ENCODE measurements around the gene ERGIC2. TPM values are rescaled to one million over a fixed set of nuclear protein-coding genes. Genes with fewer than 3 reads are reported as not detected.

Gene ERGIC2
- total RNA-seq, 1 experiment from 2014 or later = 69.8 TPM

- Histone ChIP-seq H3K79me1 (ENCODE audit: insufficient read depth, low read depth, low read length, poor library complexity, severe bottlenecking) (no peaks in the 10 kb centered on the region), H3K56ac (ENCODE audit: insufficient read length, low read depth, low read length) (no peak overlapping the region), H3K9ac (ENCODE audit: extremely low read depth, insufficient read length, low read length) (no peak overlapping the region), H3K23ac (ENCODE audit: insufficient read length, low read depth, low read length) (no peak overlapping the region), H3K23me2 (ENCODE audit: insufficient read length, low read depth, low read length, poor library complexity, severe bottlenecking) (no peaks in the 10 kb centered on the region), H4K20me1 (ENCODE audit: control insufficient read depth, insufficient read depth, insufficient read length) (no peaks in the 10 kb centered on the region), H2BK120ac (ENCODE audit: low read depth, low read length, poor library complexity, severe bottlenecking) (no peak overlapping the region), H3K4me1 (ENCODE audit: insufficient read depth, low read length) (no peaks in the 10 kb centered on the region), H2BK15ac (ENCODE audit: low read depth, low read length) (no peak overlapping the region), H4K5ac (ENCODE audit: insufficient read length, low read depth, low read length) (no peak overlapping the region), H2AK5ac (ENCODE audit: insufficient read length, low read length) (no peak overlapping the region), H2AFZ (ENCODE audit: low read length) (no peak overlapping the region), H4K91ac (ENCODE audit: insufficient read length, low read depth, low read length) (no peak overlapping the region), H3K27ac (ENCODE audit: insufficient read length, low read depth, low read length) (no peak overlapping the region), H3K18ac (ENCODE audit: insufficient read length, low read depth, low read length) (no peak overlapping the region), H2BK5ac (ENCODE audit: insufficient read length, low read length) (no peak overlapping the region), H2BK20ac (ENCODE audit: low read depth, low read length, poor library complexity, severe bottlenecking) (no peak overlapping the region), H2BK12ac (ENCODE audit: insufficient read length, low read depth, low read length) (no peak overlapping the region), H3K27me3 (ENCODE audit: insufficient read depth, low read length) (no peaks in the 10 kb centered on the region), H3K4me2 (ENCODE audit: insufficient read depth, insufficient read length, low read length) (no peak overlapping the region), H3K14ac (ENCODE audit: insufficient read depth, low read length) (no peak overlapping the region), H3T11ph (ENCODE audit: low read length) (no peak overlapping the region), H3K79me2 (ENCODE audit: insufficient read depth, low read length) (no peaks in the 10 kb centered on the region), H3K9me3 (ENCODE audit: control insufficient read depth, low read depth, low read length) (no peaks in the 10 kb centered on the region), H3K4ac (ENCODE audit: low read depth, low read length) (no peak overlapping the region), H4K8ac (replicated peaks; ENCODE audit: insufficient read length, low read depth, low read length) (no peak overlapping the region)
- H3K4me3 Mint-ChIP-seq = no peak overlapping the region
- H3K4me1 Mint-ChIP-seq = peaks cover 10 to 11% of the 10 kb centered on the region in 2 experiments
- H3K9me3 Mint-ChIP-seq = peaks cover 13 to 14% of the 10 kb centered on the region in 2 experiments
- H3K27ac Mint-ChIP-seq = no peak overlapping the region
- no CpG with 5 or more reads among the region's 4 CpGs for WGBS (ENCODE audit: extremely low coverage, insufficient read length, low lambda C conversion rate)
- DNase-seq = no peak
- peak; percentile 56 for TF ChIP-seq CTCF (conservative IDR thresholded peaks at IDR 0.05)
- H3K36me3 Mint-ChIP-seq (ENCODE audit: insufficient read depth in 1 of 3, low read depth in 3 of 3) = peaks cover 0 to 14% (median 8%) of the 10 kb centered on the region in 3 experiments; a peak in 5 of 7 replicates
- H3K27me3 Mint-ChIP-seq (ENCODE audit: low read depth) = no peaks in the 10 kb centered on the region
Measured at GRCh38 chr12:29427964-29428363, 47.0 kb upstream of the ERGIC2 start.
